NCI-H128 (cell line): ENCODE data around the gene RPRD2.

Experiments
- DNase-seq: peaks from one replicate; lab custom pipeline; 2025; ENCODE audit not compliant: unreplicated experiment; lab: John Stamatoyannopoulos, UW

The RPRD2 gene

GRCh38 chr1:150513351-150513791, 149.4 kb downstream of the RPRD2 start:
- DNase-seq, result no peak

DNA sequence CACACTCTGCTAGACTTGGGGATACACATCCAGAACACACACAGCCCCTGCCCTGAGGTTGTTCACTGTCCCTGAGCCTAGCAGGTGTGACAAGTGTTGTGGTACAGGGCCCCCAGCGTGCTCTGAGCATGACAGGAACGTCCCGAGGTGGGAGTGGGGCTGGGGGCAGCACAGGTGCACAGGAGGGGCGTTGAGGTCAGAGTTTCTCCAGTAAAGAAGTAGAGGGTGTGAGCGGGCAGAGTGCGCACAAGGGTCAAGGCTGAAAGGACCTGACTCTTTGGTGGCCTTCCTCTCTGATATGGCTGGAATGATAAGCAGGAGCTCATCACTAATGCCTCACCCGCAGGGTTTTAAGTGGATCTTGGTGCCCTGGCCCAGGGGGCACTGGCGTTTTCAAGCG, 150.3 kb downstream of the RPRD2 start:
- no peak for DNase-seq

DNA sequence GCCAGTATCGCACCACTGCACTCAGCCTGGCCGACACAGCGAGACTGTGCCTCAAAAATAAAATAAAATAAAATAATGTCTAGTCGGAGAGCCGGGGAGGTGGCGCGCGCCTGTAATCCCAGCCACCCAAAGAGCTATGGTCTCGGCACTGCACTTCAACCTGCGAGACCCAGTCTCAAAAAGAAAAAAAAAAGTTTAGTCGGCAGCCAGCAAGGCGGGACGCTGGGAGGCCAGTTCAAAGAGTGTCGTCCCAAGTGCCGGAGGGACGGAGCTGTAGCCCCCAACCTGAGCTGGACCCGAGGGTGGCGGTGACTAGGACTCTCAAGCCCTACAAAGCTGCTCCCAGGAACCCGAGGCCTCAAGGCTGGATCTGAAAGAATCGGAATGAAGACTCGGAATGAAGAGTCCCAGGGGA, 151.0 kb downstream of the RPRD2 start:
- DNase-seq, result no peak

DNA sequence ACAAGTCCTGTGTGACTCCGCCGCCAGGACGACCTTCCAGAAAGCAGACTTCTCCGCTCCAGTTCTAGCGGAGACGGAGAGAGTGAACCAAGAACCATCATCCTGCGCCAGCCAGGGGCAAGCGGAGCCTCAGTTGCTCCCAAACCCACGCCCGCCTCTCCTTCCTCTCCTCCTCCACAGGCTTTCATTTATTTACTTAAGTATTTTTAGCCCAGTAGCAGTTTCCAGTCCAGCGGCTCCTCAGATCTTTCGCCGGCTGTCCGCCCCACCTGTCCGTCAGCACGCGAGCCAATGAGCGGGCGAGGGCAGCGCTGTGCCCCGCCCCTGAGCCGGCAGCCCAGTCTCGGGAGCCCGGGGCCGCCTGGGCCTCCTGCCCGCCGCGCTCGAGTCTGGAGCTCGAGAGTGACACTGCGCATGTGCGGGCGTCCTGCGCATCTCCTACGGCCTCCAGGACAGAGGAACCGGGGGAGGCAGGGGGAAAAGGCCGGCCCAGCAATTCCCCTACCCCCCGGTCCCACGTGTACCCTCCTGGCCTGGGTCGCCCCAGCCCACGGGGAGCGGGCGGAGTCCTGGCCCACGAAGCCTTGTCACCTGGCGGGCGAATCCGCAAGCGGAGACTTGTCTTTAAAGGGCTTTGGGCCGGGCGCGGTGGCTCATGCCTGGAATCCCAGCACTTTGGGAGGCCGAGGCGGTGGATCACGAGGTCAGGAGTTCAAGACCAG, 151.5 kb downstream of the RPRD2 start, which contains the start of gene FALEC:
Gene FALEC (plus strand): TSS at position 425 of the 722 bp plus-strand sequence.
- DNase-seq, result peak; percentile 95

DNA sequence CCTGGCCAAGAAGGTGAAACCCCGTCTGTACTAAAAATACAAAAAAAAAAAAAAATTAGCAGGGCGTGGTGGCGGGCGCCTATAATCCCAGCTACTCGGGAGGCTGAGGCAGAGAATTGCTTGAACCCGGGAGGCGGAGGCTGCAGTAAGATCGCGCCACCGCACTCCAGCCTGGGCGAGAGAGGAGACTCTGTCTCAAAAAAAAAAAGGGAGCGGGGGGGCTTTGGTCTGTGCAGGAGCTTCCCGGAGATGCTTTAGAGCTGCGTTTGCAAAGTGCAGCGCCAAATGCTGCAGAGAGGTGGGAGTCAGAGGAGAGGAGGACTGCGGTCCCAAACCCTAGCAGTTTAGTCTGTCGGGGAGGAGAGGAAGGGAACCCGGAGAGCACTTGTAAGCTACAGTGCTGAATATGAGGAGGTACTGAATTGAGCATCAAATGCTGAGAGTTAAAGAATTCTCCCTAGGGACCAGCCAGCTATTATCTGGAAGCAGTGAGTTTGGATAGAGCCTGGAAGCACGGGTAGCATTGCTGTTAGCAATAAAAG, 152.2 kb downstream of the RPRD2 start:
- peak; percentile 43 for DNase-seq

DNA sequence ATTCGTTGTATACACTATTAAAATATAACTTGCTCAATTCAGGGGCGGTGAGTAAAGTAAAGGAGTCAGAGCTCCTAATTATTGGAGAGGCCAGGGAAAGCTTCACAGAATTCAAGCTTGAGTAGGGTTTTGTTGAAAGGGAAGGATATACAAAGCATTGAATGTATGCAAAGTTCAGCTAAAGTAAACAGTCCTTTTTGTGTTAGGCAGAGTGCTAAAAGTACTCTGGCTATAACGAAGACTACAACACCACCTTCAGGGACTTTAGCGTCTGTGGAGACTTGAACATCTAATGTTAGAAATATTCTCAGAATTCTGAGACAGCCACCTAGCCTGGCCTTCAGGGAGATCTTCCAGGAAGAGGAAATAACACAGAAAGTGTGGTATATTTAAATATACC, 152.7 kb downstream of the RPRD2 start:
- peak; percentile 38 for DNase-seq

GRCh38 chr1:150521196-150521968, 157.4 kb downstream of the RPRD2 start:
- DNase-seq, result no peak

DNA sequence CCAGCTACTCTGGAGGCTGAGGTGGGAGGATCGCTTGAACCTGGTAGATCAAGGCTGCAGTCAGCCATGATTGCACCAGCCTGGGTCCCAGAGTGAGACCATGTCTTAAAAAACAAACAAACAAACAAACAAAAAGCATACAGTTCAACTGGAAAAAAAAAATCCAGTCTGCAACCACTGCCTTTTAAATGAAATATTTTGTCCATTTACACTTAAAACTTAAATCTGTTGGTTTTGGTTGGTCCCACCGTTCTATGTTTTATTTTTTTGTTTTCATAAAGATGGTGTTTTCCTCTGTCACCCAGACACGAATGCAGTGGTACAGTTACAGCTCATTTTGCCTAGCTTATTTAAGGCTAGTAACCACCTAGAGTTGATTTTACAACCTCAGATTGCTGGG, 161.4 kb downstream of the RPRD2 start:
- DNase-seq, result no peak
